ENCODE measurements around the gene CPNE5.

Gene CPNE5

GRCh38 chr6:36805096-36805797 is 34.0 kb downstream of the CPNE5 start:
- peaks cover 8% of the 10 kb centered on the region for H3K27me3 ChIP-seq (ENCODE audit: control insufficient read depth, insufficient read depth, low read length)
- H3K4me1 ChIP-seq (ENCODE audit: control insufficient read depth, insufficient read depth, low read length), result no peaks in the 10 kb centered on the region
- H3K9ac ChIP-seq (ENCODE audit: low read length), result no peak overlapping the region
- no peak overlapping the region for H3K4me3 ChIP-seq (ENCODE audit: low read length)
- H3K9me3 ChIP-seq (ENCODE audit: control insufficient read depth, low read length), result no peaks in the 10 kb centered on the region
- H3K36me3 ChIP-seq (ENCODE audit: control insufficient read depth, insufficient read depth, low read length), result no peaks in the 10 kb centered on the region

- H3K9me3 ChIP-seq (ENCODE audit: control insufficient read depth, low read length), result no peaks in the 10 kb centered on the region
- H3K9ac ChIP-seq (ENCODE audit: low read length), result no peak overlapping the region
- H3K4me3 ChIP-seq (ENCODE audit: low read length), result no peak overlapping the region
- H3K4me1 ChIP-seq (ENCODE audit: control insufficient read depth, insufficient read depth, low read length), result no peaks in the 10 kb centered on the region
- H3K27me3 ChIP-seq (ENCODE audit: control insufficient read depth, insufficient read depth, low read length), result peaks cover 8% of the 10 kb centered on the region
- H3K36me3 ChIP-seq (ENCODE audit: control insufficient read depth, insufficient read depth, low read length), result no peaks in the 10 kb centered on the region
Observed at GRCh38 chr6:36804563-36804962, 34.7 kb downstream of the CPNE5 start.

GRCh38 chr6:36803908-36804307 is 35.3 kb downstream of the CPNE5 start:
- H3K9me3 ChIP-seq (ENCODE audit: control insufficient read depth, low read length), result no peaks in the 10 kb centered on the region
- H3K9ac ChIP-seq (ENCODE audit: low read length), result no peak overlapping the region
- H3K4me1 ChIP-seq (ENCODE audit: control insufficient read depth, insufficient read depth, low read length), result no peaks in the 10 kb centered on the region
- no peaks in the 10 kb centered on the region for H3K36me3 ChIP-seq (ENCODE audit: control insufficient read depth, insufficient read depth, low read length)
- peaks cover 8% of the 10 kb centered on the region for H3K27me3 ChIP-seq (ENCODE audit: control insufficient read depth, insufficient read depth, low read length)
- no peak overlapping the region for H3K4me3 ChIP-seq (ENCODE audit: low read length)

- H3K9ac ChIP-seq (ENCODE audit: low read length), result no peak overlapping the region
- no peaks in the 10 kb centered on the region for H3K9me3 ChIP-seq (ENCODE audit: control insufficient read depth, low read length)
- H3K36me3 ChIP-seq (ENCODE audit: control insufficient read depth, insufficient read depth, low read length), result no peaks in the 10 kb centered on the region
- peaks cover 8% of the 10 kb centered on the region for H3K27me3 ChIP-seq (ENCODE audit: control insufficient read depth, insufficient read depth, low read length)
- H3K4me3 ChIP-seq (ENCODE audit: low read length), result no peak overlapping the region
- no peaks in the 10 kb centered on the region for H3K4me1 ChIP-seq (ENCODE audit: control insufficient read depth, insufficient read depth, low read length)
Observed at GRCh38 chr6:36803482-36803881, 35.8 kb downstream of the CPNE5 start.

- no peaks in the 10 kb centered on the region for H3K4me1 ChIP-seq (ENCODE audit: control insufficient read depth, insufficient read depth, low read length)
- peaks cover 5% of the 10 kb centered on the region for H3K27me3 ChIP-seq (ENCODE audit: control insufficient read depth, insufficient read depth, low read length)
- H3K36me3 ChIP-seq (ENCODE audit: control insufficient read depth, insufficient read depth, low read length), result no peaks in the 10 kb centered on the region
Observed at GRCh38 chr6:36800223-36801076, 38.8 kb downstream of the CPNE5 start.

GRCh38 chr6:36798852-36799251 is 40.4 kb downstream of the CPNE5 start:
- Histone ChIP-seq H3K9ac (ENCODE audit: low read length) (no peak overlapping the region), H3K9me3 (ENCODE audit: control insufficient read depth, low read length) (no peaks in the 10 kb centered on the region), H3K4me3 (ENCODE audit: low read length) (no peak overlapping the region), H3K36me3 (ENCODE audit: control insufficient read depth, insufficient read depth, low read length) (no peaks in the 10 kb centered on the region), H3K27me3 (ENCODE audit: control insufficient read depth, insufficient read depth, low read length) (peaks cover 8% of the 10 kb centered on the region), H3K4me1 (ENCODE audit: control insufficient read depth, insufficient read depth, low read length) (no peaks in the 10 kb centered on the region)

More at GRCh38 chr6:36800223-36801076, 38.8 kb downstream of the CPNE5 start:
- Histone ChIP-seq H3K9ac (ENCODE audit: low read length) (no peak overlapping the region), H3K4me3 (ENCODE audit: low read length) (no peak overlapping the region), H3K9me3 (ENCODE audit: control insufficient read depth, low read length) (no peaks in the 10 kb centered on the region)

GRCh38 chr6:36797653-36798052 is 41.6 kb downstream of the CPNE5 start:
- Histone ChIP-seq H3K36me3 (ENCODE audit: control insufficient read depth, insufficient read depth, low read length) (no peaks in the 10 kb centered on the region), H3K27me3 (ENCODE audit: control insufficient read depth, insufficient read depth, low read length) (peaks cover 11% of the 10 kb centered on the region), H3K4me3 (ENCODE audit: low read length) (no peak overlapping the region), H3K9ac (ENCODE audit: low read length) (no peak overlapping the region), H3K4me1 (ENCODE audit: control insufficient read depth, insufficient read depth, low read length) (no peaks in the 10 kb centered on the region), H3K9me3 (ENCODE audit: control insufficient read depth, low read length) (no peaks in the 10 kb centered on the region)

- H3K27me3 ChIP-seq (ENCODE audit: control insufficient read depth, insufficient read depth, low read length), result peaks cover 11% of the 10 kb centered on the region
- H3K36me3 ChIP-seq (ENCODE audit: control insufficient read depth, insufficient read depth, low read length), result no peaks in the 10 kb centered on the region
- H3K4me3 ChIP-seq (ENCODE audit: low read length), result no peak overlapping the region
- H3K9ac ChIP-seq (ENCODE audit: low read length), result no peak overlapping the region
- no peaks in the 10 kb centered on the region for H3K9me3 ChIP-seq (ENCODE audit: control insufficient read depth, low read length)
- no peaks in the 10 kb centered on the region for H3K4me1 ChIP-seq (ENCODE audit: control insufficient read depth, insufficient read depth, low read length)
Observed at GRCh38 chr6:36797055-36797454, 42.2 kb downstream of the CPNE5 start.

GRCh38 chr6:36794713-36795065 is 44.6 kb downstream of the CPNE5 start:
- Histone ChIP-seq H3K9ac (ENCODE audit: low read length) (no peak overlapping the region), H3K4me1 (ENCODE audit: control insufficient read depth, insufficient read depth, low read length) (no peaks in the 10 kb centered on the region), H3K4me3 (ENCODE audit: low read length) (no peak overlapping the region), H3K27me3 (ENCODE audit: control insufficient read depth, insufficient read depth, low read length) (peaks cover 20% of the 10 kb centered on the region), H3K36me3 (ENCODE audit: control insufficient read depth, insufficient read depth, low read length) (no peaks in the 10 kb centered on the region), H3K9me3 (ENCODE audit: control insufficient read depth, low read length) (no peaks in the 10 kb centered on the region)

GRCh38 chr6:36793913-36794712 is 45.1 kb downstream of the CPNE5 start:
- Histone ChIP-seq H3K9me3 (ENCODE audit: control insufficient read depth, low read length) (no peaks in the 10 kb centered on the region), H3K27me3 (ENCODE audit: control insufficient read depth, insufficient read depth, low read length) (peaks cover 22% of the 10 kb centered on the region), H3K4me1 (ENCODE audit: control insufficient read depth, insufficient read depth, low read length) (no peaks in the 10 kb centered on the region), H3K36me3 (ENCODE audit: control insufficient read depth, insufficient read depth, low read length) (no peaks in the 10 kb centered on the region), H3K9ac (ENCODE audit: low read length) (no peak overlapping the region), H3K4me3 (ENCODE audit: low read length) (no peak overlapping the region)

- Histone ChIP-seq H3K9ac (ENCODE audit: low read length) (no peak overlapping the region), H3K9me3 (ENCODE audit: control insufficient read depth, low read length) (no peaks in the 10 kb centered on the region)
Observed at GRCh38 chr6:36793296-36793912, 45.8 kb downstream of the CPNE5 start.

More at GRCh38 chr6:36793296-36793912, 45.8 kb downstream of the CPNE5 start:
- no peak overlapping the region for H3K4me3 ChIP-seq (ENCODE audit: low read length)
- no peaks in the 10 kb centered on the region for H3K4me1 ChIP-seq (ENCODE audit: control insufficient read depth, insufficient read depth, low read length)
- no peaks in the 10 kb centered on the region for H3K36me3 ChIP-seq (ENCODE audit: control insufficient read depth, insufficient read depth, low read length)
- H3K27me3 ChIP-seq (ENCODE audit: control insufficient read depth, insufficient read depth, low read length), result peaks cover 22% of the 10 kb centered on the region
